Activated T-cell treated with anti-CD3 and anti-CD28 coated beads for 48 hours (primary cell): Measurements from ENCODE around the gene CMIP.
"Not testable (repeated sequence)": the region's sequence is repeated elsewhere in the genome, so short reads cannot be mapped to it uniquely, and the experiment has no call there.

Experiments used
- DNase-seq: peaks from one replicate; pipeline ENCODE4 v3.0.0-alpha.2; 2020; ENCODE audit warnings: low read depth

The CMIP gene

DNA sequence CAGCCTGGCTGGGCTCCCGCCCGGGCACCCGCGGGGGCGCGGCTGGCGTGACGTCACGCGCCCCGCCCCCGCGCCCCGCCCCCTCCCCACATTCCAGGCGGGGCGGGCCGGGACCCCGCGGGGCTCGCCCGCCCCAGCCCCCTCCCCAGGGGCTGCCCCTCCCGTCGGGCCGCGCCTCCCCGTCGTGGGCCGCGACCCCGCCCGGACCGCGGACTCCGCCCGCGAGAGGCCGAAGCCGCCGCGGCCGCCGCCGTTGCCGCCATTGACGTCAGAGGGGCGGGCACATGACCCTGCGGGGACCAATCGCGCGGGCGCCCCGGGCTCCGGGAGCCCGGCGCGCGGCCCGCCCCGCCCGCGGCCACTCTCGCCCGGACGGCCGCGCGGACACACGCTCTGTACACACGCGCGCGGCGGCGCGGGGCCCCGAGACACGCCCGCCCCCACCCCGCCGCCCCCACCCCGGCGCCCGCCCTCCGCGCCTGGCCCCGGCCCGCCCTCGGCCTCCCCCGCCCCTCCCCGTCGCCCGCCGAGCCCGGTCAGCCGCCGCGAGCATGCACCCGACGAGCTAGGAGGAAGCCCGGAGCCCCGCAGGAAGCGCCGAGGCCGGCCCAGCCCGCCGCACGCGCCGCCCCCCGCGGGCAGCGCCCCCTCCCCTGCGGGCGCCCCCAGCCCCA, at the start of gene CMIP:
Gene CMIP (plus strand): TSS at position 361 of the 674 bp plus-strand sequence.
- DNase-seq, result peak; percentile 81

DNA sequence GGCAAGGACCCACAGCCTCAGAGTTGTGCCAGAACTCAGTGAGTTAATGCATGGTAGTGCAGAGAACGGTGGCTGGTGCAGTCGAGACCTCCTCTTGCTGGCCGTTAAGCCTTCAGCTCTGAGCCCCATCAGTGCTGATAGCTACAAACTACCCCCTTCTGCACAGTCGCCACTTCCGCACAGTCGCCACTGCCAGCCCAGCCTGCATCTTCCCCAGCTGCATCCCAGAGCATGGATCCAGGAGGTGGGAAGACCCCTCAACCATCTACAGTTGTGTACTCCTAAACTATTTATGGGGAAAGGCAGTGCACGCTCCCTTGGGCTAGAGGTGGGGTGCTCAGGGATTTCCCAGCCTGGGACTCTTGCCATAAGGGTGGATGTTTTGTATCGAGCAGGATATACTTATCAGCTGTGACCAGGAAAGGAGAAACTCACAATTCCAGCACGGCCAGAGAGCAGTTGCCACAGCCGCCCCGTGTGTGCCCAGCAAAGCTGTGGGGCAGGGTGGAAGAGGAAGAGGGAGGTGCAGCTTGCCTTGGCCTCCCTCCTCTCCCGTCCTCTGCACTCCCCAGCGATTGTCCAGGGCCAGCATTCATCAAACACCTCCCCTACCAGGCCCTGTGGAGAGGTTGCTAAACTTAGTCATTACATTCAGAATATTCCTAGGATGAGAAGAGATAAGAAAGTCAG, 49.5 kb upstream of the CMIP start:
- no peak for DNase-seq

DNA sequence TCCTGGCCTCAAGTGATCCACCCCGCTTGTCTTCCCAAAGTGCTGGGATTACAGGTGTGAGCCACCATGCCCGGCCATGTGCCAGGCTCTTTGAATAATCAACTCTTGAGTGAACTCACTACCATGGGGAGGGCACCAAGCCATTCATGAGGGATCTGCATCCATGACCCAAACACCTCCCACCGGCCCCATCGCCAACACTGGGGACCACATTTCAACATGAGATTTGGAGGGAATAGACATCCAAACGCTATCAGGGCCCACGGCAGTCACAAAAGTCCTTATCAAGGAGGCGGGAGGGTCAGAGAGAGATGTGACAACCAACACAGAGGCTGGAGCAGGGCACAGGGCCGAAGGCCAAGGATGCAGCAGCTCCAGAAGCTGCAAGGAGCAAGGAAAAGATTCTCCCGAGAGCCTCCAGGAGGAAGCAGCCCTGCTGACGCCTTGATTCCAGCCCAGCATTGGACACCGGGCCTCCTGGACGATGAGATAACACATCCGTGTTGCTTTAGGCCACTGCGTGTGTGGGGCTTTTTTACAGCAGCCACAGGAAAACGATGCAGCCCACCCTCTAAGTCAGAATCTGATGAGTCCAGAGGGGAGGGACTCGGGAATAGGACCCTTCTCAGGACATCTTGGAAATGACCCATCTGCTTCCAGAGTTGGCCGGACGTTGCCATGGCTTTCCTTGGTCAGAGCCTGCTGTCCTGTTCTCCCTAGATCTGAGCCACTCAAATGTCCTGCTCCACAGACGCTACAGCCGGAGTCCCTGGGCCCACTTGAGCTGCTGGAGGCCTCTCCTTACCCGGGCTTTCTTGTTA, 47.3 kb upstream of the CMIP start:
- no peak for DNase-seq

DNA sequence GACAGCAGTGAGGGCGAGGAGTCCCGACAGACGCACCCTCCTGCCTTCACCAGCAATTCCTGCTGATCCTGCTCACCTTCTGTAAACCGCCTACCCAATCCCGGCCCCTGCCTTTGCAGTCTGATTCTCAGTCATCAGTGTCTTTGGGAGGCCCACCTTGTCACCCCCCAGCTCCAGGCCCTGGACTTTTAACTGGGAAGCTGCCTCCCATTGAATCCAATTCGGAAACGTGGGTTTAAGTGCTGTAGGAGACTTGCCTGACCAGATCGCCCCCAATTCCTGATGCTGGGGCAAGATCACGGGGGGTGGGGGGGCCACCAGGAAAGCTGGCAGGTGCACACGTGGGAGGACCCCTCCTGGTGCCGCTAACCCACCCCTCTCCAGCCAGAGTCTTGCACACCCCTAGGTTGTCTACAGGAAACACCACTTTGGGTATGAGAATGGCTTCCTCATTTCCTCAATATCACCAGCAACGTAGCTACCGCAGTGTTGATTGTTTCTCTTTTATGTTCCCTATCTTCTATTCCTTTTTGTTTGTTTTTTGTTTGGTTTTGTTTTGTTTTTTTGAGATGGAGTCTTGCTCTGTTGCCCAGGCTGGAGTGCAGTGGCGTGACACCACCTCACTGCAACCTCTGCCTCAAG, 46.6 kb upstream of the CMIP start:
- no peak for DNase-seq

DNA sequence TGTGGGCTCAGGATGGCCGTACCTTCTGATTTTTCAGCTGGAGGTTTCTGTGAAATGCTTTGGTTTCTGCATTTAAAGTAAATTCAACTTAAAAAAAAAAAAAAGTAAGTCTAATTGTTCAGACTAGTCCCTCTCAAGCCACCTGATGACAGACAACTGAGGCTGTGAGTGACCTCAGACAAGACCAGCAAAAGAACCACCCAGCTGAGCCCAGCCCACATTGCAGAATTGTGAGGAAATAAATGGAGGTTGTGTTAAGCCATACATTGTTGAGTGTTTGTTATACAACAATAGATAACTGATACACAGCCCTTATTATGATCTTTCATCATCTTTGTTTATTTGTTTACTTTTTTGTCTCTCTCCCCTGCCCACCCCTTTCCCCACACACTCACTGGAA, 44.7 kb upstream of the CMIP start:
- no peak for DNase-seq

DNA sequence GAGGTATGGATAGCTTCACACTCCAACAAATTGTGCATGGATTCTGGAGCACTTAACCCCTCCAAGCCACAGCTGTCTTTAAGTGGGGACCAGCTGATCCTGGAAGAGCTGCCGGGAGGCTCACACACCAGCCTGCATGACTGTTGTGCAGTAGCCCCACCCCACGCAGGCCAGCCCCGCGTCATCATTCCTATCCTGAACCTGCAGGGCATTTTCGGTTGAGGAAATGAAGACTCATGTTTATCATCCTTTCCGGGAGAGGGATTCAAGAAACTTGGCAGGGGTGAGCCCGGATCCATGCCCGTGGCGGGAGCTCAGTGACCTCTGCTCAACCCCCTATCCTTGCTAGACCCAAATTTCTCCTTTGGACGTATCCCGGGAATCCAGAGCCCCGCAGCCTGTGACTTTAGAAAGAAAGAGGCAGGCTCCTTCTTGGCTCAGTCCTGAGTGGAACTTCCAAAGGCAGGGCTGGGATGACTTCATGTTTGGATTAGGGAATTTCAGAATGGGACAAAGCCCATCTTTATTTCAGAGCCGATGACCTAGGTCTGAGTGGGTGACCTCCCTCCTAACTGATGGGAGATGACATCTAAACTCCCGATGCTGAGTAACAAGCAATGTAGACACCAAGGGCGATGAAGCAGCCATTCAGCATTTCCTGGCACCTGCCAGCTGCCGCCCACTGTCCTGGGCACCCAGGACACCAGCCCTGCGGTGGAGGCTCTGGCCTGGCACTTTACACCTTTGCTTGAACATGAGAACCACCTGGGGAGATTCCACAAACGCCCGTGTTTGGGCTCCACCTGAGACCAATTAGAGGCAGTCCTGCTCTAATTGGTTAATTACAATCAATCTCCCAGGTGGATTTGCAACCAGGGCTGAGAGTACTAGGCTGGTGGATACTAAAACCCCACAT, 43.3 kb upstream of the CMIP start:
- no peak for DNase-seq

DNA sequence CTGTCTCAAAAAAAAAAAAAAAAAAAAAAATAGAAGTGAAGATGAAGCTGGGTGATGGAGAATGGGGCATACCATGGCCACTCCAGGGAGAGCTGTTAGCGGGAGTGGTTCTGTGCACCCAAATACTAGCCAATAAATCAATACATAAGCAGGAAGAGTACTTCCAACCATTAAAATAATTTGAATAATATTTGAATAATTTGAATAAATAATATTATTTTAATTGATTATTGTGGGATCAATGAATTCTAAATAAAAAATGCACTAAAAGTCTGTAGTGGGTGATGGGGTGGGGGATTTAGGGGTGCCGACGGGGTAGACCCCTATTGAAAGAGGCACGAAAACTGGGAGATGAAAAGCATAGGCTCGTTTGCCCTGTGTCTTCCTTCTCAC, 41.4 kb upstream of the CMIP start:
- no peak for DNase-seq

DNA sequence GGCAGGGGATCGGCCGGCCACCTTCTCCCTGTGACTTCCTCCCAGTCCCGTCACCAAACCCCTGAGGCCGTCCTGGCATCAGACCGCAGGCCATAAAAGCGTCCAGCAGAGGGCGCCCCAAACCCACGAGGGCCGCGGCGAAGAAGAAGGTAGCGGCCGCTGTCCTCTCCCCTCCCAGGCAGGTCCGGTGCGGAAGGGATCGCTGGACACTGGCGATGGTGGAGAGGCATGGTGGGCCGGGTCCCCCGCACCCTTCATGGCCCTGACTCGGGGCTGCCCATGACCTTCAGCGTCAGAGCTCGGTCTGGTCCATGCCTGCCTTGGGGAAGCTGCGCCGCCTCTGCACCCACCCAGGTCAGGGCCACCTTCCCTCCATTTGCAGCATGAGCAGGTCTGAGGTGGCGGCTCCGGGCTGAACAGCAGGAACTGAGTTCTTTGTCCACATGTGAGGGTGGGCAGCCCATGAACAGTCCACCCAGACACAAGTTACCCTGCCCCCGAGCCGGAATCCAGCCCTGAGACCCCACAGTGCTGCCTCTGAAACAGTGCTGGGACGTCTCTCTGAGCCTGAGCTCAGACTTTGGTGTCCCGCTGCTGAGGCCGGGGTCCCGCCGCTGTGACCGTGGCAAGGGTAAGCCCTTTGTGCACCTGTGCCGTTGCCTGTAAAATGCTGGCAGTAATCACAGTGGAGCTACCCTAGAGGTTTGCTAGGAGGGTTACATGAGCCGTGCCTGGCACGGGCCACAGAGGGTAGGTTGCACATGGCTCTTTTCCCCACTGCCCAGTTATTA, 40.8 kb upstream of the CMIP start:
- peak; percentile 75 for DNase-seq

DNA sequence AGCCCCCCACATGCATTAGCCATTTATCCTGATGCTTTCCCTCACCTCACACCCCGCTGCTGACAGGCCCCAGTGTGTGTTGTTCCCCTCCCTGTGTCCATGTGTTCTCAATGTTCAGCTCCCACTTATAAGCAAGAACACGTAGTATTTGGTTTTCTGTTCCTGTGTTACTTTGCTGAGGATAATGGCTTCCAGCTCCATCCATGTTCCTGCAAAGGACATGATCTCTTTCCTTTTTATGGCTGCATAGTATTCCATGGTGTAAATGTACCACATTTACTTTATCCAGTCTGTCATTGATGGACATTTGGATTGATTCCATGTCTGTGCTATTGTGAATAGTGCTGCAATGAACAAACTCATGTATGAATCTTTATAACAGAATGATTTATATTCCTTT, 39.6 kb upstream of the CMIP start:
- DNase-seq, result not testable (repeated sequence)

DNA sequence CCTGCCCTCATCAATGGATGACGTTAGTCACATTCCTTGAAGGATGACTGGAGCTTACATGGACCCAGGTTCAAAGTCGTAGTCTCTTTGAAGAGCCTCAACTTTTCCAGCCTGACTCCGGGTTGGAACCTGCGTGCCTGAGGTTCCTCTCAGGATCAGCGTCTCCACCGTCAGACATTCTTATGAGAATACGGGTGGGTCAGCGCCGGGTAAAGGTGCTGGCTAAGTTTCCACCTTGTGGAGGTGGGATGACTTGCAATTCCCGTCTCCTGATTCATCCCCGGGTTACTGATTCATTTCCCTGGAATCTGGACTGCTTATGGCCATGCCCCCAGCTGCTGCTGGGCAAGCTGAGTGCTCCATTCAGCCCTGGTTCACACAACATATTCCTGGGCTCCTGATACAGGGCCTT, 38.9 kb upstream of the CMIP start:
- DNase-seq, result no peak

DNA sequence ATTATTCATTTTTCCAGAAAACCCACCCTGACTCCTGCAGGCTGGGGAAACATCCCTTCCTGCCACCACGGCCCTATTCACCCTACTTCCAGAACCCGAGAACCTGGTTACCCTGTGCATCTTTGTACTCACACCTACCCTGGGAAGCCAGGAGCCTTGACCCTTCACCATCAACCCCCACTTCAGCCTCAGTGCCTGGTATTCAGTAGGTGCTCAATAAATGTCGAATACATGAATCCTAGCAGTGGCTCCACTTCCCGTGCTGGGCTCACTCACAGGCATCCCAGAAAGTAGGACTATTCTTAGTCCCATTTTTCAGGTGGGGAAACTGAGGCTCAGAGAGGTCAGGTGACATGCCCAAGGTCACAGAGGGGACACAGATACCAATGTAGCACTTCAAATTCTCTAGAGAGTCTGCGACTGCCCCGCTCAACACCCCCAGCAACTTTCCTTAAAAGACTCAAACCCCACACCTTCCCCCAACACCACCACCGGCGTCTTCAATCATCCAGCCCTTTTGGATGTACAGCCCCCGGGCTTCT, 36.1 kb upstream of the CMIP start:
- no peak for DNase-seq

DNA sequence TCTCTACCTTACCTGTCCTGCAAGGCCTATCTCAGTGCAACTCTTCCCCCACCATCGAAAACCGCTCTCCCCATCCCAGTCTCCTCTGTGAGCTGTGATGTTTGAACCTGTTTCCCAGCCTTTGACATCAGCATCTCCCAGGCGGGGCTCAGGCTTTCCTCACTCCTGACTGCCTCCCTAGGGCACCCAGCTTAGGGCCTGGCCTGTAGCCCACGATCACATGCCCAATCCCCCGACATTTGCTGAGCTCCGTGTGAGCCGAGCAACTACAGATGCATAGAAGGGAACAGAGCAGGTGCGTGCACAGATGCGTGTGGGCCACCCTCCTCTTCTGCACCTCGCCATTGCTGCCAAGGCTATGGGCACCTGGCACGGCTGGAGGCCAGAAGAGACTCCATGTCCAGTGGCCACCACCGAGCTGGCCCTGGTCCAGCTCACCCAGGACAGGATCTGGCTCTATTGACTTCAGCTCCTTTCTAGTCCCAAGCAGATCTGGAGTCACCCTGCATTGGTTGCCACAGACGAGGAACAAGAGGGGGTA, 35.5 kb upstream of the CMIP start:
- DNase-seq, result no peak

DNA sequence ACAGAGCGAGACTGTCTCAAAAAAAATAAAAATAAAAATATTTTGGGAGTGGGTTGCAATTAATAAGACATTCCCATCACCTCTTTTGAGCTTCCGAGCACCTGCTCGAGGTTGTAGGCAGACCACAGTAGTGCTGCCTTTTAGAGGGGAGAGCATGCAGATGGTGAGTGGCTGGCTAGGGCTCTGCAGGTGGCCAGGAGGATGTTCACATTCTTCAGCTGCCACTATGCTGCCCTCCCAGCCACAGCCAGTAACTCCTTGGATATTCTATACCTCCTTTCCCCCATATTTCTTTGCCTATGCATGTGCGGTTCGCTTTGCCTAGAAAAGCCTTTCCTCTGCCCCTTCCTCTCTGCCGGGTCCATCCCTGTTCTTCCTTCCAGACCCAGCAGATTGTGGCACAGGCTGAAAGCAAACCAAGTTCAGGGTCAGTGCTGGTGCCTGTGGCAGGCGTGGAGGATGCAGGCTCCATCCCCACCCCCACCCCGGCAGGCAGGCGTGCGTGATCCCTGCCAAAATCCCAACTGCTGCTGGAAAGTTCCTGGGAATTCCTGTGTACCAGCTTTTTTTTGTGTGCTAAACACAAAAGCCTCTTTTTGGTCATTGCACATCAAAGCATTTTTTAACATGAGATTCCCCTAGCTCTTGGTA, 33.8 kb upstream of the CMIP start:
- DNase-seq, result no peak

DNA sequence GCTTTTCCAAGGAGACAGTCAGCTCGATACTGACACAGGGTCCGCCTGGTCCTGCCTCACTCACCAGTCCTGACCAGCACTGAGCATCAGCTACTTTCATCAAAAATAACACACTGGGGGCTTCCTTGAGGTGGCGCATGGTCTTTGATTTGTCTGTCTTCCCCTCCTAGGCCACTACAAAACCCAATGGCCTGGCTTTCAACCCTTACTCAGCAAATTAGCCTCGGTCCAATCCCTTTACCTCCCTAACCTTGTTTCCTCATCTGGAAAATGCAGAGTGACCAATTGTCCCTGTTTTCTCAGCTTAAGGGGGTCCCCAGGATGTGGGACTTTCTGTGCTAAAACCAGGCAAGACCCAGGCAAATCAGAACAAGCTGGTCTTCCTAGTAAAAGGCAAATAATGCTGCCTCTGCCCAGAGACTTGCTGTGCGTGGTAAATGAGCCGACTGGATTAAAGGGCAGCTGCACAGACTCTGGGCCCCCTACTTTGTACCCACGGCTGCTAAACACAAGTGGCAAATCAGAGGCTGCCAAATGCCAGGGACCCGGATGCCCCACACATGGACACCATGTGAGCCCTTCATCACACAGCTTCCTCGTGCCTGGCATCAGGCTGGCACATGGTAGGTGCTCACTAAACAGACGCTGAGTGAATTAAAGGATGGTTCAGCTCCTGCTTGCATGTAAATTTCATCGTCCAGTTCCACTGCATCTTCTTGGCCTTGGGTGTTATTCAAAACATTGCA, 31.2 kb upstream of the CMIP start:
- DNase-seq, result no peak

DNA sequence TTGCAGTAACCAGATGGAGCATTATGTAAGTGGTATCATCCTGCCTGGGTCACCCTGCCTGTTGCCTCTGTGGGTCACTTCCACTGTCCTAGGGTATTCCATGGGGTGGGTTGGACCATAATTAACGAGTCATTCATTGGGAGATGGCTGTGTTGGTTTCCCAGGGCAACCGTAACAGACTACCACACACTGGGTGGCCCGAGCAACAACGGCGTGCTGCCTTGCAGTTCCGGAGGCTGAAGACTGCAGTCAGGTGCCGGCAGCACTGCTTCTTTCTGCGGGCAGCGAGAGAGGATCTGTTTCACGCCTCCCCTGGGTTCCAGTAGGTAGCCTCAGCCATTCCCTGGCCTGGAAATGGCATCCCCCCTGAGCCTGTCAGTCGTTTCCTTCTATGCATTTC, 28.9 kb upstream of the CMIP start:
- no peak for DNase-seq

DNA sequence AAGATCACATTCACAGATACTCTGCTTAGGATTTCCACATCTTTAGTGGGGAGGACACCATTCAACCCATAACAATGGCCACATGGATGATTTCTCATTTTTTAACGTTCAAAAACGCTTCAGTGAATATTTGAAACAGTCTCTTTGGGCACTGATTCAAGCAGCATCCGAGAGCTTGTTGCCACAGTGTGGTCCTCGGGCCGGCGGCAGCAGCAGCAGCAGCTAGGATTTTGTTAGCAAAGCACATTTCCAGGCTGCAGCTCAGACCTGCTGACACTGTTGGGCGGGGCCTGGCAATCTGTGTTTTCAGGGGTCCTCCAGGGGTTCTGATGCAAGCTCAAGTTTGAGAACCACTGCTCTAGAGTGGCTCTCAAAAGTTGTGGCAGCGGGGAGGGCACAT, 27.9 kb upstream of the CMIP start:
- no peak for DNase-seq

DNA sequence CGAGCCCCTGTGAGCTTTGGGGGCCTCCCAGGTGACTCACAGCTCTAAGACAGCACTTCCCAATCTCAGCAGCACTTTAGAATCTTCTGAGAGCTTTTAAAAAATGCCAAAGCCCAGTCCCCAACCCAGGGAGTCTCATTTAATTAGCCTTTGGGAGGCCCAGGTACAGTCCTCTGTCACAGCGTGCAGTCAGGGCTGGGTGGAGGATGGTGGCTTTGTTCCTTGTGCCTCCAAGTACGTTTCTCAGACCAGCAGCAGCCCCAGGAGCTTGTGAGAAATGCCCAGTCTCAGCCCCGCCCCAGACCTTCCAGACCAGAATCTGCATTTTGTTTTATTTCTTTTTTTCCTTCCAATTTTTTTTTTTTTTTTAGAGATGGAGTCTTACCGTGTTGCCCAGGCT, 27.4 kb upstream of the CMIP start:
- no peak for DNase-seq

DNA sequence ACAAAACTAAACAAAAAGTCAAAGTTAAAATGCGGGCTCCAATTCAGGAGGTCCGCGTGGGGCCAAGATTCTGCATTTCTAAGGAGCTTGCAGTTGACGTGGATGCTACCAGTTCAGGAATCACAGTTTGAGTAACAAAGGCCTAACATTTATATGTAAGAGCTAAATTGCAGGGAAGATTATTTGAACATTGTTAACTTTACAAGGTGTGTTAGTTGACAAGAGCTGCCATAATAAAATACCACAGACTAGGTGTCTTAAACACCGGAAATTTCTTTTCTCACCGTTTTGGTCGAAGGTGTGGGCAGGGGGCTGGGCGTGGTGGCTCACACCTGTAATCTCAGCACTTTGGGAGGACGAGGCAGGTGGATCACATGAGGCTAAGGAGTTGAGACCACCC, 24.8 kb upstream of the CMIP start:
- DNase-seq, result no peak

DNA sequence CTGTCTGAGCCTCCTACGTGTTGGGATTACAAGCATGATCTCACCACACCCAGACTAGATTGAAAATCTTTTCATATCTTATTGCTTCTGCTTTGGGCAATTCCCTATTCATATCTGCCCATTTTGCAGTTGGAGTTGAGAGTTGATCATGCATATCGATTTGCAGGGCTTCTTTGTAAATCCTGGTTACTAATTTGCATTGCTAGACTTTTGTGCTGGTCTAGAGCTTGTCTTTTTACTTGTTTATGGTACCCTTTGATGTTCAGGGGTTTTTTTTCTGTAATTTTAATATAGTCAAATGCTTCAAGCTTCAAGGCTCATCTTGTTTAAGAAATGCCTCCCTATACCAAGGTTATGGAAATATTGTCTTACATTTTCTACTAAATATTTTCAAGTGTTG, 23.5 kb upstream of the CMIP start:
- no peak for DNase-seq
